RPMI7951 (cell line): ENCODE data around the gene HIP1. TPM values are rescaled to one million over a fixed set of nuclear protein-coding genes. Genes with fewer than 3 reads are reported as not detected.
A peak's percentile ranks its signal among the peaks of the same experiment; 100 is the strongest.
"Not testable (repeated sequence)": the region's sequence is repeated elsewhere in the genome, so short reads cannot be mapped to it uniquely, and the experiment has no call there.

Experiments
- DNase-seq: peaks from one replicate; pipeline ENCODE4 v3.0.0-alpha.2; 2012; ENCODE audit warnings: low read depth
- total RNA-seq: library from RNA; depleted of rRNA; stranded (reverse); fragments of >200 nt; shearing (Covaris generic); gene quantifications from 2 replicates; pipeline ENCODE4 v1.2.3, GENCODE V29; 2014

Gene HIP1
- total RNA-seq, 1 experiment from 2014 or later: 22.9 TPM

DNA sequence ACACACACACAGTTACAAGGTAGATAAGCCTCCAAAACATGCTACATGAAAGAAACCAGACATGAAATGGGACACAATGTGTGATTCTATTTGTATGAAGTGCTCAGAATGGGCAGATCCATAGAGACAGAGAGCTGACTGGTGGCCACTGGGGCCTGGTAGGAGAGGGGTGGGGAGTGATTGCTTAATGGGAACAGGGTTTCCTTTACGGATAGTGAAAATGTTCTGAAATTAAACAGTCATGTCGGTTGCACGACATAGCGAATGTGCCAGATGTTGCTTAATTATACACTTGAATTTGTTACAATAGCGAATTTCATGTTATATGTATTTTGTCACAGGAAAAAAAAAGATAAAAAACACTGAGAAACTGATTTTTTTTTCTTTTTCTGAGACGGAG lies 124.3 kb downstream of the HIP1 start:
- DNase-seq: no peak

DNA sequence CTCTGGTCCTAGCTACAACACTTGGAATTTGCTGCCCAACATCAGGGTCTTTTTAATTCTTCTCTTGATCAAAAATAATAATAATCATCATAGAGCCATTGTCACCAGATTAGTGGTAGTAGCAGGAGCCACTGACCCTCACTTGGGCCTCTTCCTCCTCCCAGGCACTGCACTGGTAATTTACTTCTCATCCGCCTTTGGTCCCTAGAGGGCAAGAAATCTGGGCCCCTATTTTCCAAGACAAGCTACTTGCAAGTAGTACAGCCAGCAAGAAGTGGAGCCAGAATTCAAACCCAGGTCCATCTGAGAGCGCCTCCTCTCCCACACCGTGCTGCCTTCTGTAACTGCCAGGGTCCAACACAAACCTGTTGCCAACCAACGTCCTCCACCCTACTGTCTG lies 125.4 kb downstream of the HIP1 start:
- DNase-seq: no peak

DNA sequence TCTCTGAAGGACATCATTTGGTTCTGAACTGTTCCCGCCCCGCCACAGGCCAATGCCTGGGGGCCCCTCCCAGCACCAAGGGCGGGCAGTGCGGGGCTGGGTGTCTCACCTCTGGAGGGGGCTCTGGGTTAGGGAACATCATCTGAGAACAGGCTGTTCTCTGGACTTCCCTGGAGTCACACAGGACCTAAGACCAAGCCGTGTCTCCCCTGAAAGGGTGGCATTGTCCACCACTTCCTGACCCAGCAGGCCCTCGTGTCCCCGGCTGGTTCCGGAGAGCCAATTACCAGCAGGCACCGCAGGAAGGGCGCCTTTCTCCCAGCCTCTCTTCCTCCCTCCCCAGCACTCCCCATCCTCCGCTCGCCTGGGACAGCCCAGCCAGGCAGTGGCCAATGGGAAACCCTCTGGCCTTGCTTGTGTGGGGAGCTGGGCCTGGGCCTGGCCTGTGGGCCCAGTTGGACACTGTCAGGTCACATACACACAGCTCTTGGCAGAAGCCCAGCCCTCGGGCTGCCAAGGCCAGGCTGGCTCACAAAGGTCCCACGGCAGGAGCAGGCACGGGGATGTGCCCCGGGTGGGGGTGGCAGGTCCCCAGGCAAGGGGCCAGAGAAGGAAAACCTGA lies 127.1 kb downstream of the HIP1 start:
- peak; percentile 80 for DNase-seq

DNA sequence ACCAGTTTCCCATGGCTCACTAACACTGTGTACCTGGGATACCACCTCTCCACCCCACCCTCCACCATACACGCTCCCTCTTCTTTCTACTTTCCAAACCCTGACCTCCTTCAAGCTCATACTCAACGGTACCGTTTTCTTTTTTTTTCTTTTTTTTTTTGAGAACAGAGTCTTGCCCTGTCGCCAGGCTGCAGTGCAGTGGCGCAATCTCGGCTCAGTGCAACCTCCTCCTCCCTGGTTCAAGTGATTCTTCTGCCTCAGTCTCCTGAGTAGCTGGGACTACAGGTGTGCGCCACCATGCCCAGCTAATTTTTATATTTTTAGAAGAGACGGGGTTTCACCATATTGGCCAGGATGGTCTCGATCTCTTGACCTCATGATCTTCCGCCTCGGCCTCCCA lies 129.3 kb downstream of the HIP1 start:
- not testable (repeated sequence) for DNase-seq

DNA sequence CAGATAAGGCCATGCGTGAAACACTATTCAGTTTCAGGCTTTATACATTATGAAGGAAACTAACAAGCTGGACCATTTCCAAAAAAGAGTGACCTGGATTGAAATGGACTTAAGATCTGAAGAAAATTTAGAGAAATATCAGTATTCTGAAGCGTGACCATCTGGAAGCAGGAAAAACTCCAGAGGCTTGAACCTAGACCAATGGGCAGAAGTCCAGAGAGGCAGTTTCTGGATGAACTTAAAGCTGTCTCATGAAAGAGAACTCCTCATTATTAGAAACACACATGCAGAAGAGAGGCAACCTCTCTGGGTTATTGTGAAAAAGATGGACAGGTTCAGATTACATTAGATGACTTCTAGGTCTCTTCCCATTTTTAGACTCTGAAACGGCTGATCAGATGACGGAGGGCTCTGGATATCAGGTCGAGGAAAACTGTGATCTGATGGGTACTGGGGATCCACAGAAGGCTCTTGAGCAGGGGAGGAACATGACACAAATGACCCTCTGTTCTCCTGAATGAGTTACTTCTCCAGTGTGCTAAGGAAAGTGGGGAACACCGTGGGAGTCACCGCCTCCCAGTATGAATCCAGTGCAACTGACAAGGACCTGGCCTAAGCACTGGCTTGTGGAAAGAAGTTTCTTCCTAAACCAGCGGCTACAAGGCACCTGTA lies 130.2 kb downstream of the HIP1 start:
- no peak for DNase-seq

- DNase-seq: no peak
Observed at GRCh38 chr7:75604408-75604807, 134.3 kb downstream of the HIP1 start.

- peak; percentile 15 for DNase-seq
Observed at GRCh38 chr7:75602831-75603230, 135.9 kb downstream of the HIP1 start.

GRCh38 chr7:75601539-75601938 lies 137.2 kb downstream of the HIP1 start:
- no peak for DNase-seq

GRCh38 chr7:75600748-75601147 lies 138.0 kb downstream of the HIP1 start:
- not testable (repeated sequence) for DNase-seq

DNA sequence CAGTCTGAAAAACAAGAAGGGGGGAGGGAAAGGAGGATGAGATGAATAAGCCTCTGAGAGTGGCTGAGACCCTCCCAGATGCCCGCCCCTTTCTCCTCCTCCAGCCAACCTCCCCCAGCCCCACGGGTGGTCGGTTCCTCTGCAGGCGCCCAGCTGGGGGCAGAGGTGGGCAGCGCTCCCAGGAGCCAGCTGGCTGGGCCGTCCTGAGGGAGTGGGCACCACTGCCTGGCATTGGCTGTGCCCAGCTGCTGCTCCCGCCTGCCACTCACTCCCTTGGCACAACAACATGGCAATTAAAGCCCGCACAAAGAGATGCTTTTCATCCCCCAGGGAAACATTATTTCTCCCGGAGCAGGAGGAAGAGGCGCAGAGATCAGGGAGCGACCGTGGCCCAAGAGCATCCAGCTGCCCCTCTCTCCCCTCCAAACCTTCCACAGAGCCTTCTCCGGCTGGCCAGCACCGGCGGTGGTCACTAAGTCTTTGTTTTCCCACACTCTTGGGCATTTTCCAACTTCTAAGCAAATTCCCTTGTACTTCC lies 139.4 kb downstream of the HIP1 start:
- DNase-seq: peak; percentile 28

- DNase-seq: peak; percentile 75
Observed at GRCh38 chr7:75596727-75597614, 141.8 kb downstream of the HIP1 start.

GRCh38 chr7:75595766-75596165 lies 143.0 kb downstream of the HIP1 start:
- DNase-seq: no peak

DNA sequence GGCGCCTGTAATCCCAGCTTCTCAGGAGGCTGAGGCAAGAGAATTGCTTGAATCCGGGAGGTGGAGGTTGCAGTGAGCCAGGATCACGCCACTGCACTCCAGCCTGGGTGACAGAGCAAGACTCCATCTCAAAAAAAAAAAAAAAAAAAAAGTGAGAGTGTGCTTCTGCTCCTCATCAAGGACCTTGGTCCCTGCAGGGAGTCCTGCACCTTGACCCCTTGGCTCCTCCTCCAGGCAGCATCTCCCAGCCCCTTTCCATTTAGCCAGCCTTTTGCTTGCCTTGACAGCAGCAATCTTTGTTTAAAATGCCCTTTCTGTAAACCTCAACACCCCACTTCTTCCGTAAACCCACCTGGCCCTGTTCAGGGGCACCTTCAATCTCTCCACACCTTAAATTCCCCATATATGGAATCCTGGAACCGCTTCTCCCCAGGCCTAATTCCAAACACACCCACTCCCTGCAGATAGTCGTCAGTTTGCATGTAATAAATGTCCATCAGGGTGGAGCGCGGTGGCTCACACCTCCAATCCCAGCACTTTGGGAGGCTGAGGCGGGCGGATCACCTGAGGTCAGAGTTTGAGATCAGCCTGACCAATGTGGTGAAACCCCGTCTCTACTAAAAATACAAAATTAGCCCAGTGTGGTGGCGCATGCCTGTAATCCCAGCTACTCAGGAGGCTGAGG lies 145.1 kb downstream of the HIP1 start:
- DNase-seq: not testable (repeated sequence)

- no peak for DNase-seq
Observed at GRCh38 chr7:75591467-75592255, 147.1 kb downstream of the HIP1 start.

- DNase-seq: no peak
Observed at GRCh38 chr7:75590373-75591005, 148.3 kb downstream of the HIP1 start.

DNA sequence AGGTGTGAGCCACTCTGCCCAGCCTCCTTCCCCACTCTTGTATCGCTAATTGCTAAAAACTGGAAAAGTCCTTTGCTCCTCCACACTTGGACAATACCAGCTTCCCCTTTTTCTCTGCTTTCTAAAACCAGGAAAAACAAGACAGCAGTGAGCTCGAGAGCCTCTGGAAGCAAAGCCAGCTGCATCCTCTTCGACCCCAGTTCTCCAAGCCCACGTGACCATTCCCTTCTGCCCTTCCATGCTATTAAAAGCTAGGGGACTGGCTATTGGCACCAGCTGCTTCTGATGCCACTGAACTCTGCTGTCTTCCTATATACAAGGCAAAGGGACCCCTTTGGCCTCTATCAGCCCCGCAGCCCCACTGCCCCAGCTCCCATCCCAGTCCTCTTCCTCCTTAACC lies 154.4 kb downstream of the HIP1 start:
- DNase-seq: no peak

- no peak for DNase-seq
Observed at GRCh38 chr7:75583255-75583654, 155.5 kb downstream of the HIP1 start.

DNA sequence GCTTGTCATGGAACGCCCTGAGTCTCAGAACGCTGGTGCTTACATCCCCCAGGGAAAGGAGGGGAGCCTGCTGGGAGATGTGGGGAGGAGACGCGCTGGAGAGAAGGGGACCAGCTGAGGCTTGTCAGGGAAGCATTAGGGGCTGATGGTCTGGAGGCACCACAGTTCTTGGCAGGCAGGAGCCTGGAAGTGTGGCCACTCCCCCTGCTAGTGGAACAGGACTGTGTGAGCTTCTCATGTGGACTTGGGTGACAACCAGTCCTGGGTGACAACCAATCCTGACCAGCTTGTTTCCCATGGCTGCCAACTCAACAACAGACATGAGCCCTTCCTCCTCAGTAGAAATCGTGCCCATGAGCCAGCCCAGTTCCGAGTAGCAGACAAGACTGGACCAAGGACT lies 158.8 kb downstream of the HIP1 start:
- DNase-seq: no peak

DNA sequence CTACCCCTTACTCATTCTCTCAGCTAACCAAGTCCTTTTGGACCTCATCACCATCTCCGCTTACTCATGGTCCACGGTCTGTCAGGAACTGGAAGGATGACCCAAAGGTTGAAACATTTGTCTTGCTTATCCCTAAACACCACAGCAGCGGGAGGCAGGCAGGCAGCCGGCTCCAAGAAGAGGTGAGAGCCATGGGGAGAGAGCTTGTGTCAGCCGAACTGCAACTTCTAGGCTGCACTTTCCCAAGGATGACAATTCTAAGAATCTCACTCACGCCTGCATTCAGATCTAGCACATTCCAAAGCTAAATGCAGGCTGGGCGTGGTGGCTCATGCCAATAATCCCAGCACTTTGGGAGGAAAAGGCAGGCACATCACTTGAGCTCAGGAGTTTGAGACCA lies 160.7 kb downstream of the HIP1 start:
- DNase-seq: no peak

DNA sequence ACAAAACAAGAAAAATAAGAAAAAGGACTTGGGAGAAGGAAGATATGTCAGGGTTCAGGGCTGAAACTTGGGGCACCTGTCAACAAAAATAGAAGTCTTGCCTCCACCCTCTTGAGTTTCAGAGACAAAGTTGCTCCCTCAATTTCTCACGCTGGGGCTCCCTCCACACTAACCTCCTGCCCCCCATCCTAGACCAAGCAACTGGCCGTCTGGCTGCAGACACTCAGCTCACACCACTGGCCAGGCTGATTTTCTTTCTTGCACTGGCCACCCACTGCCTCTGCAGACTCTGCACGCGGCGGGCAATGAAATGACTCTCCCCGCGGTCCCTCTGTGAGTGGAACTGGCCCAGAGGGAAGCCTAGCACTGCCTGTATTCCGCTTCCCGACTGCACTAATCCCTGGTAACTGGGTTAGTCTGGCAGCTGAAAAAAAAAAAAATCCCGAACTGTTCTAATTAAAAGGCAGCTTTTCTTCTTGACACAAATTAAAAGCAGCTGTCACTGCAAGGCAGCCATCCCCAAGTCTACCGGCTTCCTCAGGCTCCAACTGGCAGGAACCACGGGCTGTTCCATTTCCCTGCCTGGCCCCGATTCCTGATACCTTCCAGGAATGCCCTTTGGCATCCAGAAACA lies 163.1 kb downstream of the HIP1 start:
- DNase-seq: peak; percentile 16
